NCI-H2081 treated with DMSO at 0.1 percent for 48 hours (cell line): ENCODE results near the gene DNAH14.
"Not testable (repeated sequence)": the region's sequence is repeated elsewhere in the genome, so short reads cannot be mapped to it uniquely, and the experiment has no call there.

ENCODE experiments used
- DNase-seq: peaks from one replicate; lab custom pipeline; 2025; lab: John Stamatoyannopoulos, UW

DNAH14 gene

DNA sequence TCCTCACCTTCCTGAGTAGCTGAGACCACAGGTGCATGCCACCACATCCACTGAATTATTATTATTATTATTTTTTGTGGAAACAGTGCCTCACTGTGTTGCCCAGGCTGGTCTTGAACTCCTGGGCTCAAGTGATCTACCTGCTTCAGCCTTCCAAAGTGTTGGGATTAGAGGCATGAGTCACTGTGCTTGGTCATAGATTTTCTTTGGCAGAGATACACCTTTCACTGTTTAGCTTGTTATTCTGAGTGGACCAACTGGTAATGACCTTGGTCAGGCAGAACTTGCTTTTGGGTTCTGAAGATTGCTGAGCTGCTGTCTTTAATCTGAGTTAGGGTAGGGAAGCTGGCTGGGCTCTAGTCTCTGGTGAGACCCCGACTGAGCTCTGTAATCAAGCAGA is 66.8 kb downstream of the DNAH14 start:
- DNase-seq = no peak

DNA sequence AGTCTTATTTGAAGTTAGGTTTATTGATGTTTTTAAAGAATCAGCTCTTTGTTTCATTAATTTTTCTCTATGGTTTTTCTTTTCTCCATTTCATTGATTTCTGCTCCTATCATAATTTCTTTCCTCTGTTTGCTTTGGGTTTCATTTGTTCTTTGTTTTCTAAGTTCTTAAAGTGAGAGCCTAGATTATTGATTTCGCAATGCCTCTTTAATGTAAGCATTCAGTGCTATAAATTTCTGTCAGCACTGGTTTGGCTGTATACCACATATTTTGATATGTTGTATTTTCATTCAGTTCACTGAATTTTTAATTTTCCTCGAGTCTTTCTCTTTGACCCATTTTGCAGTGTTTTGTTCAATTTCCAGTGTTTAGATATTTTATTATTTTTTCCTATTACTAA is 68.7 kb downstream of the DNAH14 start:
- no peak for DNase-seq

DNA sequence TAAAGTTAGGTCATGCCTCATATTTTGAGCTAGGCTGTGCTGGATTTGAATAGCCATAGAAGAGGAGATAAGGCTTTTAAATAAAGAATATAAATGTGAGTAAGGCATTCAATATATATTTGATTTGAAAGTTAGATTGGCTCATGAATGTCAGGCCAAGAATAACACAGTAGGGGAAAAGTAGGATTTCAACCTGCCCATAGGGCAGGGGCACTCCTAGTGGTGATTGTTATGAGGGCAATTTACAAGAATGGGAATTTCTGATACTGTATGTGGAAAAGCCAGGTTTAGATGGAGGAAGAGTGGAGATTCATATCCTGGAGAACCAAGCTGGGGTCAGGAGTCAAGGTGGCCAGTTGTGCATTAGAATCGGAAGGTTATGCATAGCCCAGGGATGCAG is 74.9 kb downstream of the DNAH14 start:
- no peak for DNase-seq

DNA sequence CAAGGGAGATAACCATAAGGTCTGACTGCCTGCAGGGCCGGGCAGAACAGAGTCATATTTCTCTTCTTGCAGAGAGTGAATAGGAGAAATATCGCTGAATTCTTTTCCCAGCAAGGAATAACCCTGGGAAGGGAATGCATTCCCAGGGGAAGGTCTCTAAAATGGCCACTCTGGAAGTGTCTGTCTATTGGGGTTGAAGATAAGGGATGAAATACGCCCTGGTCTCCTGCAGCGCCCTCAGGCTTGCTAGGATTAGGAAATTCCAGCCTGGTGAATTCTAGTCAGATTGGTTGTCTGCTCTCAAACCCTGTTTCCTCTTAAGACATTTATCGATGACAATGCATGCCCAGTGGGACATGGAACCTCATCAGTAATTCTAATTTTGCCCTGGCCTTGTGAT is 76.9 kb downstream of the DNAH14 start:
- DNase-seq = not testable (repeated sequence)

DNA sequence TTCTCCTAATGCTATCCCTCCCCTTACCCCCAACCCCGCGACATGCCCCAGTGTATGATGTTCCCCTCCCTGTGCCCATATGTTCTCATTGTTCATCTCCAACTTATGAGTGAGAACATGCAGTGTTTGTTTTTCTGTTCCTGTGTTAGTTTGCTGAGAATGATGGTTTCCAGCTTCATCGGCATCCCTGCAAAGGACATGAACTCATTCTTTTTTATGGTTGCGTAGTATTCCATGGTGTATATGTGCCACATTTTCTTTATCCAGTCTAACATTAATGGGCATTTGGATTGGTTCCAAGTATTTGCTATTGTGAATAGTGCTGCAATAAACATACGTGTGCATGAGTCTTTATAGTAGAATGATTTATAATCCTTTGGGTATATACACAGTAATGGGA is 78.6 kb downstream of the DNAH14 start:
- DNase-seq = not testable (repeated sequence)

DNA sequence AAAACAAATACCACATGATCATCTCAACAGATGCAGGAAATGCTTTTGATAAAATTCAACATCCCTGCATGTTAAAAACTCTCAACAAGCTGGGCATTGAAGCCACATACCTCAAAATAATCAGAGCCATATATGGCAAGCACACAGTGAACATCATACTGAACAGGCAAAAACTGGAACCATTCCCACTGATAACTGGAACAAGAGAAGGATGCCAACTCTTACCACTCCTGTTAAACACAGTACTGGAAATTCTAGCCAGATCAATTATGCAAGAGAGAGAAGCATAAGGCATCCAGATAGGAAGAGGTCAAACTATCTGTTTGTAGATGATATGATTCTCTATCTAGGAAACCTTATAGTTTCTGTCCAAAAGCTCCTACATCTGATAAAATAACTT is 91.6 kb downstream of the DNAH14 start:
- DNase-seq = no peak

DNA sequence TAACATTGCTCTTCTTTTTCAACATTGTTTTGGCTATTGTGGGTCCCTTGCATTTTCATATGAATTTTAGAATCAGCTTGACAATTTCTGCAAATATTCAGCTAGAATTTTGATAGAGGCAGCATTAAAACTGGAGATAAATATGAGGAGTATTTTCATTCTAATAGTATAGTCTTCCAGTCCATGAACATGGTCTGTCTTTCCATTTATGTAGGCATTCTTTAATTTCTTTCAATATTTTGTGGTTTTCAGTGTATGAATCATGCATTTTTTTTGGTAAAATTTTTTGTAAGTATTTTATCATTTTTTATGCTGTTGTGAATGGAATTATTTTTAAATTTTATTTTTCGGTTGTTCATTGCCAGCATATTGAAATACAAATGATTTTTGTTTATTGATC is 97.2 kb downstream of the DNAH14 start:
- DNase-seq = no peak

DNA sequence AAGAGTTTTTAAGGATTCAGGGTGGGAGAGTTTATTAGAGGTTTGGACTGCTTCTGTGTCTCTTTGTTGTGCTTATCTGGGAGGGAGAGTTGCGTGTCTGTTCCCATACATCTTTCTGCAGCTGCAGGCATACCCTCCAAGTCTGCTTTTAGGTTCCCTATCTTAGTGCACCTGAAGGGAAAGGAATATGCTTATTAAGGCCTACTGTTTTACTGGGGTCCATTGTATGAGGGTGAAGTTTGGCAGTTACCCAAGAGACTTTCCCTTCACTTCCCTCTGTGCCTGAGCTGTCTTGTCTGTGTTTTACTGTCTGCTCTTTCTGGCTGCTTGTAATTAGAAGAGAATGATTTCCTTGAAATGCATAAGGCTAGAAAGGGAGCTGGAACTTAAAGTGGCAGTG is 107.0 kb downstream of the DNAH14 start:
- not testable (repeated sequence) for DNase-seq

DNA sequence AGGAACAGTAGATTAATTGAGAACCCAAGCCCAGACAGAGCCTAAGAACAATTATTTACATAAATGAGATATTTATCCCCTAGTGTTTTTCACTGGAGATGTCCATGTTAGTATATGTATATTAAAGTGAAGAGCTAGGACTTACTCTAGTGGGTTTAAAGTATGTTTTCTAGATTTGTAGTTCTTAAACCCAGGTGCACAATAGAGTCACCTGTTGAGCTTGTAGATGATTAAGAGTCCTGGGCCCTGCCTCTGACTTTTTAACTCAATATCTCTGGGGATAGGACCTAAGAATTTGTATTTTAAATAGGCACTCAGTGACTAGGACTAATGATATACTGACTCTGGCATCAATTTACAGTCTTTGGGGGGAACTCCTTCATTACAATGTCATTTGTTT is 112.8 kb downstream of the DNAH14 start:
- no peak for DNase-seq

DNA sequence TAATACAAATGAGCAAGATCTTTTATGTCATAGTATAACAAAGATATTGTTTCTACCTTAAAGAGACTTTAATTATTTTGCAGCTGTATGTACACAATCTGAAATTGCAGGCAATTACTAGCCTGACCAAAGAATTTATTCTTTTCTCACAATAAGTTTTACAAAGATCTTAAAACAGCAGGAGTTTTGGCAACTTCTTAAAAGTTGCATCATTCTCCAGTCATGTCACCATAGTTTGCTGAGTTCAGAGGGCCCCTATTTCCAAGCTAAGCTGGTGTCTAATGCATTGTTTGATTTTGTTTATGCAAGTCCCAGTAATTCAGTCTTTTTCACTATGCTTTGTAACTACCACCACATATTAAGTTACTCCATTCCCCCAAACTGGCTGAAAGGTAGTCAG is 114.8 kb downstream of the DNAH14 start:
- no peak for DNase-seq

DNA sequence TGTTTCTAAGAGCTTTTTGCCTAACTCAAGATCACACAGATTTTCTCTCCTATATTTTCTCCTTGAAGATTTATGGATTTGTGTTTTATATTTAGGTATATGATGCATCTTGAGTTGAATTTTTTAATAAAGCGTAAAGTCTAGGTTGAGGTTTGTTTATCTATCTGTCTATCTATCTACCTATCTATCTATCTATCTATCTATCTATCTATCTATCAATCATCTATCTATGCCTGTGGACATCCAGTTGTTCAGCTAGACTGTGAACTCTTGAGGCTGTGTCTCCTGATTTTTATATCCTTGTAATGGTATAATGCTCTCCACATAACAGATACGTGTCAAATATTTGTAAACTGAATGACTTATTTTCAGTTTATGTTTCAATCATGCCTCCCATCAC is 120.1 kb downstream of the DNAH14 start:
- no peak for DNase-seq

DNA sequence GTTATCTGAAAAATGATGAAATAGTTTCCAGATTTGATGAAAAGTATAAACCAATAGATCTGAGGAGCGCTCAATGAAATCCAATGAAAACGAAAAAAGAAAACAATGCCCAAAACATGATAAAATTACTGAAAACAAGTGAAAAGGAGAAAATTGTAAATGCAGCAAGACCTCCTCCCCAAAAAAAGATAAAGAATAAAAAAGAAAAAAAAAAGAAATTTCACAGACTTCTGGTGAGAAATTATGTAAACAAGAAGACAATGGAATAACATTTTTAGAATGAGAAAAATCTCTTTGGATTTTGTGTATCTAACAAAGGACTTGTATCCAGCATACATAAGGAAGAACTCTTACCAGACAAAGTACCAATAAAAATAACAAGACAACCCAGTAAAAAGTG is 134.2 kb downstream of the DNAH14 start:
- DNase-seq = no peak

DNA sequence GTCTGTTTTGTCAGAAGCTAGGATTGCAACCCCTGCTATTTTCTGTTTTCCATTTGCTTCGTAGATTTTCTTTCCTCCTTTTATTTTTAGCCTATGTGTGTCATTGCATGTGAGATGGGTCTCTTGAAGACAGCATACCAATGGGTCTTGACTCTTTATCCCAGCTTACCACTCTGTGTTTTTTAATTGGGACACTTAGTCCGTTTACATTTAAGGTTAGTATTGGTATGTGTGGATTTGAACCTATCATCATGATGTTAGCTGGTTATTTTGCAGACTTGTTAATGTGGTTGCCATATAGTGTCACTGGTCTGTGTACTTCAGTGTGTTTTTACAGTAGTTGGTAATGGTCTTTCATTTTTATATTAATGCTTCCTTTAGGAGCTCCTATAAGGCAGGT is 141.5 kb downstream of the DNAH14 start:
- no peak for DNase-seq

DNA sequence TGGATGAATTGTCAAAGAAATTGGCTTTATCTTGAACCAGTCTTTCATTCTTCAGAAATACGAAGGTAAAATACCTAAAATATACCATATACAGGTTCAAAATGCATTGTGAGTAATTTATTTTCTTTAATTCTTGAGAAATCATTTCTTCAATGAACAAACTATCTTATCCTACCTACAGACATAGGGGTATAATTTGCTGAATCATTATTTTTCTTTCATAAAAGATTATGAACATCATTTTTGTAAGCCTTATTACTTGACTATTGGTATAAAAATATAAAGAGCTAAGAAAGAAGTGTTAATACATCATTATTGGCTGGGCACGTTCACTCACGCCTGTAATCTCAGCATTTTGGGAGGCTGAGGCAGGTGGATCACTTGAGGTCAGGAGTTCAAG is 167.7 kb downstream of the DNAH14 start:
- no peak for DNase-seq

DNA sequence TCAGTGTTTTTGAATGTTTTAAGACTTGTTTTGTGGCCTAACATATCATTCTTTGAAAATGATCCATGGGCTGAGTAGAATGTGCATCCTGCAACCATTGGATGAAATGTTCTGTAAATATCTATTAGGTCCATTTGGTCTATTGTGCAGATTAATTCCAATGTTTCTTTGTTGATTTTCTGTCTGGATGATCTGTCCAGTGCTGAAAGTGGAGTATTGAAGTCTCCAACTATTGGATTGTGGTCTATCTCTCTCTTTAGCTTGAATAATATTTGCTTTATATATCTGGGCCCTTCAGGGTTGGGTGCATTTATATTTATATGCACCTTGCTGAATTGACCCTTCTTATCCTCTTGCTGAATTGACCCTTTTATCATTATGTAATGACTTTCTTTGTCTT is 181.5 kb downstream of the DNAH14 start:
- no peak for DNase-seq

DNA sequence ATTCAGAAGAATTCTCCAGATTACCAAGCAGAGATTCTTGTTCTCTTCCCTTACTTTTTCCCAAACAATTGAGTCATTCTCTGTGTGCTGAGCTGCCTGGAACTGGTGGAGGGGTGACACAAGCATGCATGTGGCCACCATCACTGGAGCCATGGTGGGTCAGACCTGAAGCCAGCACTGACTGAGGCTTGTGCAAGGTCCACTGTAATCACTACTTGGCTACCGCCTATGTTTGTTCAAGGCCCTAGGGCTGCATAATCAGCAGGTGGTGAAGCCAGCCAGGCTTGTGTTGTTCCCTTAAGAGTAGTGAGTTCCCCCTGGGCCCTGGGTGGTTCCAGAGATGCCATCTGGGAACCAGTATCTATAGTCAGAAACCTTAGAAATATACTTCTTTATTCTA is 183.8 kb downstream of the DNAH14 start:
- no peak for DNase-seq

DNA sequence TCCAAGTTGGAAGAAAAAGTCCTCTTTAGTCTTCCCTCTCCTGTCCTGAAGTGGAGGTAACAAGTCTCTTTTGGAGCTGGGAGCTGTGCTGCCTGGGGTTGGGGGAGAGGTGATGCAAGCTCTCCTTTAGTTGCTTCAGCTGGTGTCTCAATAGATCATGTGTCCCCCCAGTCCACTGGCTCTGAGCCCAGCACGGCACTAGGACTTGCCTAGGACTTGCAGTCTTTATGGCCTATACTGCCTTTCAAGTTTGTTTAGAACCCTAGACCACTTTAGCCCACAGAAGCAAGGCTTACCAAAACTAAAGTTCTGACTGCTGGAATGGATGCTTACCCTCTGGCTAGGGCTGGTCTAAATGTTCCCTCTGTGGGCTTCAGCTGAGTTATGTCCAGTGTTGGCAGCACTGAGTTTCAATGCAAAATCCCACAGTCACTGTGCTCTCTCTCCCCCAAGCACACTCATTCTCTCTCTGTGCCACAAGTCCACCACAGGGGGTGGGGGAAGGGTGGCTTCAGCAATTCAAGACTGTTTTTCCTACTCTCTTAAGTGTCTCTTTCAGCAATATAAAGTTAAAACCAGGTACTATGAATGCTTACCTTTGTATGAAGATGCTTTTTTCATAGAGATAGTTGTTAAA is 185.0 kb downstream of the DNAH14 start:
- DNase-seq = no peak

DNA sequence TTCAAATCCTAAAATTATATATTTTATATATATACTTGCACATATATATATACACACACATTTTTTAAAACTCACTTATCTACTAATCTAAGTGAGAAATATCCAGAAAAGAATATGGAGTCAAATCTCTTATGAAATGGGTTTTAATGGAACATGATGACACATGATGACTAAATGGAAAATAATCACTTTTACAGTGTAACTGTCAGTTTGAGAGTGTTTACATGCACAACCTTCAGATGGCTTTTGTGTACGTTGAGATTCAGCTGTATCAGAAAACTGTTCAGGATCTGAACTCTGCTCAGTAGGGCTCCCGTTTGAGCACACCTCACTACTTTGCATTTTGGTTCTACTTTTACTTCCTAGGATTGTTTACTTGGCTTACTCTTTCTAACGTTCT is 189.8 kb downstream of the DNAH14 start:
- no peak for DNase-seq

DNA sequence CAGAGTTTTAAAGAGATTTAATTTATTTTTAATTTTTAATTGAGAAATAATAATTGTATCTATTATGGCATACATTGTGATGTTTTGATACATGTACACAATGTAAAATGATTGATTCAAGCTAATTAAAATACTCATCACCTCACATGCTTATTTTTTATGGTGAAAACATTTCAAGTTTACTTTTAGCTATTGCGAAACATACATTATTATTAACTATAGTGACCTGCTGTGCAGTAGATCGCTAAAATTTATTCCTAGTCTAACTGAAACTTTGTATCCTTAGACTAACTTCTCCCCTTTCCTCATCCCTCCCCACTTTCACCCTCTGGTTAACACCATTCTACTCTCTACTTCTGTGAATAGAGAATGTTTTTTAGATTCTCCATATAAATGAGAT is 191.6 kb downstream of the DNAH14 start:
- no peak for DNase-seq

DNA sequence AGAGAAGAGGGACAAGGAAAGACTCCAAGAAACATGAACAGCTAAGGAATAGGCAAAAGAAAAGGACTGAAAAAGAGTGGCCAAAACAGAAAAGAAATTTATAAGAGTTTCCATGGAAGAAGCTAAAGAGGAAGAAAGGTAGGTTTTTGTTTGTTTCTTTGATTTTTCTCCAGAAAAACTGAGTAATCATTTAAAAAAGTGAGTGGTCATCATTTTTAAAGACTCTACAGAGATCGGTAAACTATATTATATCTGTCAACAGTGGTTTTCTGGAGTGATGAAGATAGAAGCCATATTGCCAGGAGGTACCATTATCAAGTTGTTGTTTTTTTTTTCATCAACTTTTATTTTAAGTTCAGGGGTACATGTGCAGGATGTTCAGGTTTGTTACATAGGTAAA is 202.4 kb downstream of the DNAH14 start:
- no peak for DNase-seq

DNA sequence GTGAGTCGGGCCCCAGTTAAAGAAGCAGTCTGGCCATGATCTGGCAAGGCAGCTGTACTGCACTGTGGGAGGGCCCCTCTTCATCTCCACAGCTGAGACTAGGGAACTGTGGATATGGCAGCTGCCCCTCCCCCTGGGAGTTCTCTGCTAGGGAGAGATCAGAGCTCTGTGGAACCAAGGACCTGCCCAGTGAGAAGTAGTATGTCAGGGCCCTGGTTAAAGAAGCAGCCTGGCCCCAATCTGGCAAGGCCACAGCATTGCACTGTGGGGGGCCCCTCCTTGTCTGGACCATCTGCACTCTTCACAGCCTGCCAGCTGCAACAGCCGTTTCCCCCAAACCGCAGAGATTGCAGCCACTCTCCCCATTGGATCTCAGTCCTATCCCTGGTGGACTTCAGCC is 208.5 kb downstream of the DNAH14 start:
- no peak for DNase-seq

DNA sequence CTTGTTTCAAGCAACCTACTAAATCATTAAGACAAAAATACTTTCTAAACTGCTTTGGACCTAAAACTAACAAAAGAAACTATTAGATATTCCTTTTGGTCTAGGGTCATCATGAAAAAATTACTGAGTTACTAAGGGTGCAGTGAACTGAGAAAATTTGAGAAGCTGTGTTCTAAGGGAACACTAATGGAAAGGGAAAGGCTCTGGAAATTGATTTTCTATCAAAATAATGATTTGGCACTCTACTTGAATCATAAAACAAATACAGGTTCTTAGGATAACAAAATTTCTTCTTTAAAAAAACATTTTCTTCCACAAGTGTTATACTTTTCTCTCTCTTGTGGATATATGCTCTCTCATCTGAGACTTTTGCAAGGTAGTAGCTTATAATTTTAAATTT is 213.5 kb downstream of the DNAH14 start:
- no peak for DNase-seq

DNA sequence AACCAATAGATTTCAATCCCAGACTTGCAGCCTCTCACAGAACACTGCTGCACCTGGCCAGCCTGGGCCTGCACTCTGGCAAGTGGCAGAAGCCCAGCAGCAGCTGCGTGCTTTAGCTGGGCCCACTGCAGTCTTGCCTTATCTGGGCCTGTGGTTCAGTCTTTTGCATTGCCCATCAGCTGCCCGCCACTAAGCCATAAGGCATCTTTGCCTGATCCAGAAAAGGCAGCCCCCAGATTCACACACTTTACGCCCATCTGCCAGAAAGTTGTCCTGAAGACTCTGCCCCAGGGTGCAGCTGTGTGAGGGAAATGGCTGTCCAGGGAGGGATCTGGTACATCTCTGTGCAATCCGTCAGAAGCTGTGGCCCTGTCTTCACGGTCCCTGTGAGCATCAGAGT is 217.0 kb downstream of the DNAH14 start:
- DNase-seq = no peak

DNA sequence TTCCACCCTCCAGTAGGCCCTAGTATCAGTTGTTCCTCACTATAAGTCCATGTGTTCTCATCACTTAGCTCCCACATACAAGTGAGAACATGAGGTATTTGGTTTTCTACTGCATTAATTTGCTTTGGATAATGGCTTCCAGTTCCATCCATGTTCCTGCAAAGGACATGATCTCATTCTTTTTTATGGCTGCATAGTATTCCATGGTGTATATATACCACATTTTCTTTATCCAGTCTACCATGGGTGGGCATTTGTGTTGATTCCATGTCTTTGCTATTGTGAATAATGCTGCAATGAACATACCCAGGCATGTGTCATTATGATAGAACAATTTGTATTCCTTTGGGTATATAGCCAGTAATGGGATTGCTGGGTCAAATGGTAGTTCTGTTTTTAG is 218.3 kb downstream of the DNAH14 start:
- not testable (repeated sequence) for DNase-seq

DNA sequence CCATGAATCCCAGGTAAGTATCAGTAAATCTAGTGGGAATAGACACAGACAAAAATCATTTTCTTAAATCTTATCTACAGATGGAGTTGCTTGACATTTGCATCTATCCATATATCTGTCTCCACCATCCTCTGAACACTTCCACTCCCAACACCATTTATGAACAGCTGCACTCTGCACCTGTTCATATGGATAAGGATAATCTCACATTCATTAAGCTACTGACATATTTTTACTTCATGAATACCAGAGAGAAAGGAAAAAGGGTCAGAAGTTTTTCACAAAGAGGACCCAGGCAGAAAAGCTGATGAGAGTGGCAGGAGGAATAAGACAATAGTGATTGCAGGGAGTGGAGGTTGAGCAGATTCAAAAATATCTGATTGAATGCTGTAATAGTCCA is 222.6 kb downstream of the DNAH14 start:
- no peak for DNase-seq
